ENCODE data around the gene MAP3K20. TPM values are rescaled to one million over a fixed set of nuclear protein-coding genes. Genes with fewer than 3 reads are reported as not detected.
"Not testable (repeated sequence)": the region's sequence is repeated elsewhere in the genome, so short reads cannot be mapped to it uniquely, and the experiment has no call there.

The MAP3K20 gene
- total RNA-seq, 1 experiment from 2014 or later: 29.8 TPM

DNA sequence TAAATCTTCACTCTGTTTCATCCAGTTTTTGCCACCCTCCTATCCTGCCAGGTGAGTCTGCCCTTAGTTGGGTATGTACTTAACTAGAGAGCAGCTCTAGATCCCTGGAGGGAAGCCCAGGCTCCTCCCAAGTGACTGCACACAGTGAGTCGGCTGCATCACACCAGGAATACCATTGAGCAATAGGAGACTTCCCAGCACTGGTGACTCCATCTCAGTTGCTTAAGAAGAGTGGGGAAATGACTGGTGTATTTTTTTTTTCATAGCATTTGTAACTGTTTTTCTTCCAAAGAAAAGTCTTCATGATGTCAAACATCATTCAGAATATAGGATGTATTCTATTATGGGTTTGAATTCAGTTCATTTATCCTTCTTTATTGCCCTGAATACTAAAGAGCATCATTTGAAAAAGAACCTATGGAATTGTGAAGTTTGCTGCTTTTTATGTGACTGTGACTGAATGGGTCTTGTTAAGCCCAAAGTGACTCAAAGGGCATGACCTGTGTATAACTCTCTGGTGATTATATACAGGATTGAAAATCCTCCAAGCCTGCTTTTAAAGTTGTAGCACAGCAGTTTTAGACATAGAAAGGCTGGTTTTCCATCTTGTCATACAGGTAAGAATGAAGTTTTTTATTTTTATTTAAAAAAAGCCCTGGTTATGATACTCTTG lies 84.3 kb downstream of the MAP3K20 start:
- peak; percentile 94 for DNase-seq (ENCODE audit: low spot score)

DNA sequence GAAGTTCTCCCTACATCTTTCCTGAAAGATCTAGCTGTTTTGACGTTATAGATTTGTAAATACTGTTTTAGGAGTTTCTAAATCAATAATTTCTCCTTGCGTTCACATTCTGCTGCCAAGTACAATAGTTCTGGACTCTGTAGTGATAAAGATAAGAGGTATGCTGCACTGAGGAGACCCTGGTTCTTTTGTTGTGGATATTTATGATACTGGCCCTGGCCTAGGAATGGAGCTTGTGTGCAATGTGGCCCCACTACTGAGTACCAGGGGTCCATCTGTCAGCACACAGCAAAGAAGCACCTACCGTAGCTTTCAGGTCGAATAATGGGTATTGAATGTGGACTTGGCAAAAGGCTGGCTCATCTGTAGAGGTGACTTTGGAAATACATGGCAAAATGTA lies 85.0 kb downstream of the MAP3K20 start:
- DNase-seq (ENCODE audit: low spot score): no peak

GRCh38 chr2:173161040-173161439 lies 85.4 kb downstream of the MAP3K20 start:
- DNase-seq (ENCODE audit: low spot score): no peak

GRCh38 chr2:173161507-173161906 lies 85.9 kb downstream of the MAP3K20 start:
- no peak for DNase-seq (ENCODE audit: low spot score)

DNA sequence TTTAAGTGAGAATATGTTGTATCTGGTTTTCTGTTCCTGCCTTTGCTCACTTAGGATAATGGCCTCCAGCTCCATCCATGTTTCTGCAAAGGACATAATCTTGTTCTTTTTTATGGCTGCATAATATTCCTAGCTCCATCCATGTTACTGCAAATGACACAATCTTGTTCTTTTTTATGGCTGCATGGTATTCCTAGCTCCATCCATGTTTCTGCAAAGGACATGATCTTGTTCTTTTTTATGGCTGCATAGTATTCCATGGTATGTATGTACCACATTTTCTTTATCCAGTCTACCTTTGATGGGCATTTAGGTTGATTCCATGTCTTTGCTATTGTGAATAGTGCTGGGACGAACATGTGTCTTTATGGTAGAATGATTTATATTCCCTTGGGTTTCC lies 87.7 kb downstream of the MAP3K20 start:
- not testable (repeated sequence) for DNase-seq (ENCODE audit: low spot score)

DNA sequence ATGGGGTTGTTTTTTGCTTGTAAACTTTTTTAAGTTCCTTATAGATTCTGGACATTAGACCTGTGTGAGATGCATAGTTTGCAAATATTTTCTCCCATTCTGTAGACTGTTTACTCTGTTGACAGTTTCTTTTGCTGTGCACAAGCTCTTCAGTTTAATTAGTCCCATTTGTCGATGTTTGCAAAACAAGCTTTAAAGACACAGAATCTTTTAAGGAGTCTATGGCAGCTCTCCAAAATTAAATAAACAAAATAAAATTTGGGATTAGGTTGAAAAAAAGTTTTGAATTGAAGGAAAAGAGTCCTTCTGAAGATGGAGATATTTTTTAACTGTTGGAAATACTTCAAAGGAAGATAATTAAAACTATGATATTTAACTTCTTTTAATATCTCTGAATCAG lies 88.8 kb downstream of the MAP3K20 start:
- no peak for DNase-seq (ENCODE audit: low spot score)

GRCh38 chr2:173165443-173166238 lies 90.0 kb downstream of the MAP3K20 start:
- DNase-seq (ENCODE audit: low spot score): no peak

DNA sequence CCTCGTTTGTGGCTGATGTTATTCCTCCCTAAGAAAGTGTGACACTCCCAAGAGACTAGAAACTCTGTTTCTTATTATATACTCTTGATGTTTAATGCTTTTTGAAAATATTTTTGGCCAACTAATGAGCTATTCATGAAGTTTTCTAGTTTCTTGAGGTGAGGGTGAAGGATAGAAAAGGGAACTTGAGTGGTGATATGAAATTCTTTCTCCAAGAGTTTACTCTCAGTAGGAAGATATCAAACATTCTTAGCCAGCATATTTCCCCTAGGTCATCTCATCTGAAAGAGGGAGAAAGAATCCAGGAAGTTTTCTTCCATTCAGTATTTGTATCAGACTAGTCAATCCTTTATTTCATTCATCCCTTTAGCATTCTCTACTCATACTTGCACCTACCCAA lies 95.7 kb downstream of the MAP3K20 start:
- DNase-seq (ENCODE audit: low spot score): no peak

- DNase-seq (ENCODE audit: low spot score): no peak
These were observed 96.4 kb downstream of the MAP3K20 start for GRCh38 chr2:173171924-173172643.

GRCh38 chr2:173174339-173174738 lies 98.7 kb downstream of the MAP3K20 start:
- DNase-seq (ENCODE audit: low spot score): not testable (repeated sequence)

DNA sequence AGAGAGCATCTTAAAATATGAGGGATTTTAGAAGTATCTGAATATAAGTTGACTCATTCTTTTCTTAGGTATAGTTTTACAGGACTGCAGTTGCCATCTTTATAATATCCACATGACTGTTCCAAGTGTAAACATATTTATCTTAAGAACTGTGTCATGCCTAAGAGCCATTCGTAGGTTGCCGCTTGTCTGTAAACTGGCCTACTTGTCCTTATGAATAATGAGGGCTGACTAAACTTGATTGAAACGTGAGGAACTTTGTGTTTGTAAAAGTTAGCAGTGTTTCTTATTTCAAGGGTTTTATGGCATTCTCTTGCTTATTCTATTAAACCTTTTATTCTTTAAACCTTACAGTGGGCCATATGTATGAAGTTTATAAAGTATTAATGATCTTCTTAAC lies 99.6 kb downstream of the MAP3K20 start:
- peak; percentile 54 for DNase-seq (ENCODE audit: low spot score)

DNA sequence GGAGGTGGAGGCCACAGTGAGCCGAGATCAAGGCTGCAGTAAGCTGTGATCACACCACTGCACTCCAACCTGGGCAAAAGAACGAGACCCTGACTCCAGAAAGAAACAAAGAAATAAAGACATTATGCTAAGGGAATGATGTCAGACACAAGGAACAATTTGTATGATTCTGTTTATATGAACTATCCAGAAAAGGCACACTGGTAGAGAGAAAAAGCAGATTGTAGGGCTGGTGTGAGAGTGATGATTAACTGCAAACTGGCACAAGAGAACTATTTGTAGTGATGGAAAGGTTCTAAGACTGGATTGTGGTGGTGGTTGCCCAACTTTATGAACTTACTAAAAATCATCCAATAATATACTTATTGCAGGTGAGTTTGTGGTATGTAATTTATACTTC lies 106.3 kb downstream of the MAP3K20 start:
- DNase-seq (ENCODE audit: low spot score): no peak

- DNase-seq (ENCODE audit: low spot score): peak; percentile 97
These were observed 108.7 kb downstream of the MAP3K20 start for GRCh38 chr2:173184031-173185004.

DNA sequence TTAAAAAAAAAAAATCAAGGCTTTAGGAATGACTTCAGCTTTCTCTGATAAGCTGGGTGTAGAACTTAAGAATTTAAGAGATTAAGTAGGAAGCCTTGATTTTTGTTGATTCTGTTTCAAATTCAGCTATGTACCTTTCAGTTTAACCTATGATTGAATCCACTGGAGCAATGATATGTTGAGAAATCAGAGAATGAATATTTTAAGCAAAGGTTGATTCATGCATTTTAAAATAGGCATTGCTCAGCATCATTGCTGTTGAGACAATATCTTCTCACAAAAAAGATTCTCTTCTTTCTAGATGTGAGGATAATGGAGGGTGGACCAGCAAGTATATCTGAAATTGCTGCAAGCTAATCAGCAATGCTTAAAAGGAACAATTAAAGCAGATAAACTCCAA lies 109.8 kb downstream of the MAP3K20 start:
- DNase-seq (ENCODE audit: low spot score): no peak

- DNase-seq (ENCODE audit: low spot score): peak; percentile 11
These were observed 112.5 kb downstream of the MAP3K20 start for GRCh38 chr2:173187941-173188788.

- peak; percentile 50 for DNase-seq (ENCODE audit: low spot score)
These were observed 116.0 kb downstream of the MAP3K20 start for GRCh38 chr2:173191601-173192000.

GRCh38 chr2:173192071-173192470 lies 116.4 kb downstream of the MAP3K20 start:
- DNase-seq (ENCODE audit: low spot score): no peak

DNA sequence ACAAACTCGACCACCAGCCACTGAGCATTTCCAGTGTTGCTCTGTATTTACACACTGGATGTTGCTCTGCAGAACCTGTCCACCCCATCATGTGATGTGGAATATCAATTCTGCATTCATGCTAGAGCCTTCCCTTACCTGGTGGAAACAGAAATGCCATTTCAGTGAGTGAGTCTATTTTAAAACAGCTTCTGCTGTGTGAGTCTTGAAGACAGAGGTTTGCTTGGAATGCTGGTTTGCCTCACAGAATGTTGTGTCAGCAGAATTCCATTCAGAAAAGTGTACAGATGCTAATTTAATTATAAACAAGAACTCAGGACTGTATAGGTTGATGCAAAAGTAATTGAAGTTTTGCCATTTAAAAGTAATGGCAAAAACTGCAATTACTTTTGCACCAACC lies 118.3 kb downstream of the MAP3K20 start:
- DNase-seq (ENCODE audit: low spot score): no peak

- no peak for DNase-seq (ENCODE audit: low spot score)
These were observed 119.5 kb downstream of the MAP3K20 start for GRCh38 chr2:173195100-173195499.

DNA sequence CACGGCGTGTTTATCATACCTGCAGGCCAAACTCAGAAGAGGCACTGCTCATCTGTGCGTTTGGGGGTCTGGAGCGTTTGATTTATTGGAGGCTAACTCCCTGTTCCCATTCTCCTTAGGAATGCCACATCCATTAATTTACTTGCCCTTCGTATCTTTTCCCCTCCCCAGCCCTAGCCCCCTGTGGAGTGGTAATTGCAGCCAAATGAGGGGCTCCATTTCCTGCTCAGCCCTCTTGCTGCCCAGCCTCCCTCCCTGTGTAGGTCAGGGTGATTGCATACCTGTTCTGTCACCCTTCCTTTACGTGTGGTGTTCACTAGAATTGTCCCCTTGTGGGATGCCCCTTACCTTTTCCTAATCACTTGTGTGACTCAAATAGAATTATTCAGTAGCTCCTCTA lies 120.4 kb downstream of the MAP3K20 start:
- no peak for DNase-seq (ENCODE audit: low spot score)

DNA sequence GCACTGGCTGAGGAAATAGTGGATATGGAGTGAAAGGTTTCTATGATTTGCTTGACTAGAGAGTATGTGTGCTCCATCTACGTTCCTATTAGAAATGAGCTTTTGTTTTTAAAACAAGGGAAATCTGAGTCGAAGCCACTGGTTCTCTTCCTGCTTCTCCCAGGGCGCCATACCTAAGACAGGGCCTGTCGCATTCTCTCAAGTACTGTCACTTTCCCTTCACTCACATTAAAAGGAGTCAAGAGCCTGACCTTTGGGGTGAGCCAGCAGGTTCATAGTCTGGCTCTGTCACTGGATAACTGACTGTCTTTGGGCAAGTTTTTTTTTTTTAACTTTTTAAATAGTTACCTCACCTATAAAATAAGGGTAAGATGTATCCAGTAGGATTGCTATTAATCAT lies 121.0 kb downstream of the MAP3K20 start:
- no peak for DNase-seq (ENCODE audit: low spot score)
